ENCODE measurements around the gene STARD3.

The STARD3 gene

GRCh38 chr17:39660397-39661385, 23.7 kb downstream of the STARD3 start:
- no peak for DNase-seq

GRCh38 chr17:39661744-39662541, 25.0 kb downstream of the STARD3 start:
- DNase-seq, result no peak

- no peak for DNase-seq
Observed at GRCh38 chr17:39662551-39663339, 25.8 kb downstream of the STARD3 start.

- no peak for DNase-seq
Observed at GRCh38 chr17:39663340-39663687, 26.4 kb downstream of the STARD3 start.

GRCh38 chr17:39663688-39664580, 27.0 kb downstream of the STARD3 start:
- no peak for DNase-seq

GRCh38 chr17:39664581-39665561, 27.9 kb downstream of the STARD3 start, which contains the start of gene TCAP:
TCAP (plus strand) TSS chr17:39665349; CDS start chr17:39665360, 11 bp downstream.
- no peak for DNase-seq

GRCh38 chr17:39665642-39666224, 28.8 kb downstream of the STARD3 start:
- DNase-seq, result no peak

GRCh38 chr17:39666231-39666600, 29.3 kb downstream of the STARD3 start:
- DNase-seq, result no peak

- DNase-seq, result no peak
Observed at GRCh38 chr17:39666601-39667261, 29.8 kb downstream of the STARD3 start.

GRCh38 chr17:39667262-39667944, 30.5 kb downstream of the STARD3 start:
- no peak for DNase-seq

- peak; percentile 27 for DNase-seq
Observed at GRCh38 chr17:39667945-39668924, 31.3 kb downstream of the STARD3 start, which contains the start of gene PNMT. PNMT (plus strand) TSS chr17:39668453; CDS start chr17:39668476, 23 bp downstream.

- no peak for DNase-seq
Observed at GRCh38 chr17:39669897-39670735, 33.2 kb downstream of the STARD3 start.

- DNase-seq, result no peak
Observed at GRCh38 chr17:39670746-39671145, 33.8 kb downstream of the STARD3 start.

GRCh38 chr17:39671651-39672521, 34.9 kb downstream of the STARD3 start:
- no peak for DNase-seq

- DNase-seq, result no peak
Observed at GRCh38 chr17:39672522-39673334, 35.8 kb downstream of the STARD3 start.
